HepG2 (cell line): Measurements from ENCODE around the gene MRPL10. TPM values are rescaled to one million over a fixed set of nuclear protein-coding genes. Genes with fewer than 3 reads are reported as not detected.

Experiments
- ARID5B ChIP-seq: IDR thresholded peaks from 2 replicates; pipeline ENCODE4 v1.4.0; 2020; ENCODE audit warnings: mild to moderate bottlenecking, missing genetic modification reagents
- ATRX ChIP-seq: sonication (generic); formaldehyde crosslinking; IDR thresholded peaks from 2 replicates; pipeline ENCODE4 v1.4.0; 2020; ENCODE audit warnings: missing genetic modification reagents, borderline replicate concordance
- NCOA5 ChIP-seq: sonication (generic); formaldehyde crosslinking; IDR thresholded peaks from 2 replicates; pipeline ENCODE4 v1.4.0; 2020; ENCODE audit warnings: missing genetic modification reagents
- NFKBIZ ChIP-seq: IDR thresholded peaks from 2 replicates; pipeline ENCODE4 v1.6.1; 2018; ENCODE audit warnings: missing genetic modification reagents, missing compliant biosample characterization
- SALL2 ChIP-seq: sonication (generic); formaldehyde crosslinking; IDR thresholded peaks from 2 replicates; pipeline ENCODE4 v1.8.1; 2023; ENCODE audit warnings: mild to moderate bottlenecking, missing genetic modification reagents, inconsistent platforms
- SMAD3 ChIP-seq: sonication (generic); formaldehyde crosslinking; IDR thresholded peaks from 2 replicates; pipeline ENCODE4 v1.4.0; 2020; ENCODE audit warnings: missing genetic modification reagents
- SNAPC5 ChIP-seq: sonication (generic); formaldehyde crosslinking; IDR thresholded peaks from 2 replicates; pipeline ENCODE4 v1.8.1; 2023; ENCODE audit warnings: mild to moderate bottlenecking, missing genetic modification reagents, borderline replicate concordance
- SOX5 ChIP-seq: IDR thresholded peaks from 2 replicates; pipeline ENCODE4 v1.6.1; 2016; ENCODE audit warnings: borderline replicate concordance
- TEAD3 ChIP-seq: optimal IDR thresholded peaks from 2 replicates; pipeline ENCODE3; 2016; ENCODE audit warnings: borderline replicate concordance
- YEATS2 ChIP-seq: sonication (generic); formaldehyde crosslinking; IDR thresholded peaks from 2 replicates; pipeline ENCODE4 v1.4.0; 2020; ENCODE audit warnings: missing genetic modification reagents, borderline replicate concordance
- ZFP41 ChIP-seq: sonication (generic); formaldehyde crosslinking; IDR thresholded peaks from 2 replicates; pipeline ENCODE4 v1.4.0; 2020; ENCODE audit warnings: mild to moderate bottlenecking, missing genetic modification reagents, borderline replicate concordance
- ZNF263 ChIP-seq: sonication (generic); formaldehyde crosslinking; IDR thresholded peaks from 2 replicates; pipeline ENCODE4 v1.4.0; 2020; ENCODE audit warnings: missing genetic modification reagents
- ZNF317 ChIP-seq: sonication (generic); formaldehyde crosslinking; IDR thresholded peaks from 2 replicates; pipeline ENCODE4 v1.5.0; 2020; ENCODE audit warnings: mild to moderate bottlenecking, missing genetic modification reagents
- ZNF367 ChIP-seq: sonication (generic); formaldehyde crosslinking; IDR thresholded peaks from 2 replicates; pipeline ENCODE4 v1.4.0; 2020; ENCODE audit warnings: missing genetic modification reagents, borderline replicate concordance
- ZNF510 ChIP-seq: sonication (generic); formaldehyde crosslinking; IDR thresholded peaks from 2 replicates; pipeline ENCODE4 v1.4.0; 2020; ENCODE audit warnings: low read depth, mild to moderate bottlenecking, missing genetic modification reagents
- ZNF704 ChIP-seq: sonication (generic); formaldehyde crosslinking; IDR thresholded peaks from 2 replicates; pipeline ENCODE4 v1.8.1; 2023; ENCODE audit warnings: mild to moderate bottlenecking, inconsistent platforms, moderate library complexity, missing genetic modification reagents, borderline replicate concordance
- ZNF784 ChIP-seq: sonication (generic); formaldehyde crosslinking; IDR thresholded peaks from 2 replicates; pipeline ENCODE4 v1.5.1; 2020; ENCODE audit warnings: missing genetic modification reagents, mild to moderate bottlenecking, borderline replicate concordance
- ZNF83 ChIP-seq: sonication (generic); formaldehyde crosslinking; IDR thresholded peaks from 2 replicates; pipeline ENCODE4 v1.4.0; 2020; ENCODE audit warnings: missing genetic modification reagents, mild to moderate bottlenecking, borderline replicate concordance
- ZSCAN12 ChIP-seq: sonication (generic); formaldehyde crosslinking; IDR thresholded peaks from 2 replicates; pipeline ENCODE4 v1.9.0; 2021; ENCODE audit warnings: mild to moderate bottlenecking, missing genetic modification reagents
- polyA plus RNA-seq, 8 experiments: library from polyadenylated mRNA; depleted of rRNA in 3 of 8; stranded (reverse) in 7 of 8; unstranded in 1 of 8; fragments of >200 nt; fragmentation: Illumina TruSeq in 4 of 8; extraction: Trizol in 4 of 8; gene quantifications; 2 replicates each; pipeline versions ENCODE4 v1.2.1 to v1.2.3, GENCODE V29; 2011 to 2016; ENCODE audit warnings: low read depth in 4 of 8, missing spikeins in 1 of 8, mixed read lengths in 1 of 8; ENCODE audit not compliant: insufficient read depth in 1 of 8
- total RNA-seq, 5 experiments: library from RNA; depleted of rRNA; stranded (reverse); fragments of >200 nt; fragmentation: Illumina TruSeq; extraction: Trizol; gene quantifications; 2 replicates each; pipeline ENCODE4 v1.2.3, GENCODE V29; 2016; ENCODE audit warnings: low read depth in 1 of 5
- TF ChIP-seq, protein P1 (sequence below): sonication (generic); formaldehyde crosslinking; IDR thresholded peaks from 2 replicates; pipeline ENCODE4 v1.4.0; 2020; ENCODE audit warnings: missing genetic modification reagents, borderline replicate concordance

Gene MRPL10
- total and polyA plus RNA-seq, 2 of the 13 experiments (the other 11 are each of a cell fraction or from before 2014, with no cell fraction given): 56.7 to 149 TPM

- TF ChIP-seq ARID5B (CRISPR knock-in tag) (peak; percentile 76), ATRX (no peak), ZFP41 (CRISPR knock-in tag) (no peak), ZNF317 (CRISPR knock-in tag) (no peak), SOX5 (CRISPR knock-in tag) (peak; percentile 47; the same call in 1 of the 2 replicates), NFKBIZ (CRISPR knock-in tag) (peak; percentile 67; the same call in 1 of the 2 replicates), ZNF704 (CRISPR knock-in tag) (no peak), ZNF510 (CRISPR knock-in tag) (no peak), ZSCAN12 (no peak), NCOA5 (CRISPR knock-in tag) (no peak), SALL2 (CRISPR knock-in tag) (peak; percentile 62; the same call in 1 of the 2 replicates), ZNF83 (CRISPR knock-in tag) (no peak), ZNF263 (peak; percentile 92), ZNF784 (peak; percentile 77; the same call in 1 of the 2 replicates), YEATS2 (peak; percentile 90; the same call in 1 of the 2 replicates), SMAD3 (CRISPR knock-in tag) (peak; percentile 50; the same call in 1 of the 2 replicates), ZNF367 (CRISPR knock-in tag) (no peak), SNAPC5 (CRISPR knock-in tag) (peak; percentile 42; the same call in 1 of the 2 replicates), TEAD3 (CRISPR knock-in tag) (no peak)
- TF ChIP-seq, protein P1, sequence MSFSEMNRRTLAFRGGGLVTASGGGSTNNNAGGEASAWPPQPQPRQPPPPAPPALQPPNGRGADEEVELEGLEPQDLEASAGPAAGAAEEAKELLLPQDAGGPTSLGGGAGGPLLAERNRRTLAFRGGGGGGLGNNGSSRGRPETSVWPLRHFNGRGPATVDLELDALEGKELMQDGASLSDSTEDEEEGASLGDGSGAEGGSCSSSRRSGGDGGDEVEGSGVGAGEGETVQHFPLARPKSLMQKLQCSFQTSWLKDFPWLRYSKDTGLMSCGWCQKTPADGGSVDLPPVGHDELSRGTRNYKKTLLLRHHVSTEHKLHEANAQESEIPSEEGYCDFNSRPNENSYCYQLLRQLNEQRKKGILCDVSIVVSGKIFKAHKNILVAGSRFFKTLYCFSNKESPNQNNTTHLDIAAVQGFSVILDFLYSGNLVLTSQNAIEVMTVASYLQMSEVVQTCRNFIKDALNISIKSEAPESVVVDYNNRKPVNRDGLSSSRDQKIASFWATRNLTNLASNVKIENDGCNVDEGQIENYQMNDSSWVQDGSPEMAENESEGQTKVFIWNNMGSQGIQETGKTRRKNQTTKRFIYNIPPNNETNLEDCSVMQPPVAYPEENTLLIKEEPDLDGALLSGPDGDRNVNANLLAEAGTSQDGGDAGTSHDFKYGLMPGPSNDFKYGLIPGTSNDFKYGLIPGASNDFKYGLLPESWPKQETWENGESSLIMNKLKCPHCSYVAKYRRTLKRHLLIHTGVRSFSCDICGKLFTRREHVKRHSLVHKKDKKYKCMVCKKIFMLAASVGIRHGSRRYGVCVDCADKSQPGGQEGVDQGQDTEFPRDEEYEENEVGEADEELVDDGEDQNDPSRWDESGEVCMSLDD (CRISPR knock-in tag): no peak
These were observed 9.6 kb downstream of the MRPL10 start, which contains the start of gene OSBPL7 (continued) for GRCh38 chr17:47821424-47822391.
